H1 (cell line): Measurements from ENCODE around the gene DSP.

Experiments
- CTCF ChIP-seq, 3 experiments: IDR thresholded peaks; 1 replicate in 2 of 3; 2 replicates in 1 of 3; pipeline versions ENCODE4 v1.5.1 to v1.6.1; 2011; ENCODE audit warnings: low read length in 3 of 3, mild to moderate bottlenecking in 3 of 3, inconsistent platforms in 2 of 3, low read depth in 1 of 3, moderate library complexity in 1 of 3; ENCODE audit not compliant: insufficient read depth in 1 of 3; ENCODE audit errors: control extremely low read depth in 1 of 3
- POLR2AphosphoS5 ChIP-seq: IDR thresholded peaks from 2 replicates; pipeline ENCODE4 v1.6.1; 2011; ENCODE audit warnings: low read depth, low read length
- SIN3A ChIP-seq, 2 experiments: IDR thresholded peaks in 1 of 2; conservative IDR thresholded peaks in 1 of 2; 2 replicates each; pipeline ENCODE4 v1.6.1; 2011 to 2012; ENCODE audit warnings: low read length in 2 of 2, improper control_type of control experiment in 1 of 2, low read depth in 1 of 2, mild to moderate bottlenecking in 1 of 2
- YY1 ChIP-seq: IDR thresholded peaks from 2 replicates; pipeline ENCODE4 v1.6.1; 2011; ENCODE audit warnings: low read depth, mild to moderate bottlenecking, low read length
- ZNF274 ChIP-seq: IDR thresholded peaks from 2 replicates; pipeline ENCODE4 v1.7.0; 2012; ENCODE audit warnings: low read length, borderline replicate concordance; ENCODE audit errors: extremely low read depth
- TF ChIP-seq, protein P1 (sequence below): IDR thresholded peaks from 2 replicates; pipeline ENCODE4 v1.6.1; 2012; ENCODE audit warnings: inconsistent platforms

GRCh38 chr6:7537565-7538174 lies 3.8 kb upstream of the DSP start:
- TF ChIP-seq POLR2AphosphoS5 (no peak), ZNF274 (no peak), YY1 (no peak), SIN3A (conservative IDR thresholded peaks at IDR 0.05 in 1 of 2, IDR thresholded peaks at IDR 0.05 in 1 of 2; ENCODE audit: low read depth in 1 of 2, low read length in 2 of 2) (no peak), CTCF (IDR thresholded peaks at IDR 0.05; ENCODE audit: control extremely low read depth in 1 of 3, insufficient read depth in 1 of 3, low read depth in 1 of 3, low read length in 3 of 3) (no peak)
- TF ChIP-seq, protein P1, sequence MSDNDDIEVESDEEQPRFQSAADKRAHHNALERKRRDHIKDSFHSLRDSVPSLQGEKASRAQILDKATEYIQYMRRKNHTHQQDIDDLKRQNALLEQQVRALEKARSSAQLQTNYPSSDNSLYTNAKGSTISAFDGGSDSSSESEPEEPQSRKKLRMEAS, result no peak
